Measurements from ENCODE around the gene SLFN5.

DNA sequence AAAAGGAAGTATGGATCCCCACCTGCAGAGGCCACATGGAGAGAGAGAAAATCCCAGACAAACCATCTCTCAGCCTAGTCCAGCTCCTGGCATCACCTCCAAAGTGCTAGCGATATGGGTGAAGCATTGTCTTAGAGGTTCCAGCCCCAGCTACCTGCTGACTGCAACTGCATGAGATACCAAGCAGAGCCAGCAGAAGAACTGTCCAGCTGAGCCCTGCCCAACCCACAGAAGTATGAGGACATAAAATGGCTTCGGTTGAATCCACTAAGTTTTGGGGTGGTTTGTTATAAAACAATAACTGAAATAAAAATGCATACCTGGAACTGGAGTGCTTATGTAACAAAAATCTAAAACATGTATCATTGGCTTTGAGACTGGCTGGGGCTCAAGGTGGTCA, 20.4 kb upstream of the SLFN5 start:
- TF ChIP-seq, protein P1, sequence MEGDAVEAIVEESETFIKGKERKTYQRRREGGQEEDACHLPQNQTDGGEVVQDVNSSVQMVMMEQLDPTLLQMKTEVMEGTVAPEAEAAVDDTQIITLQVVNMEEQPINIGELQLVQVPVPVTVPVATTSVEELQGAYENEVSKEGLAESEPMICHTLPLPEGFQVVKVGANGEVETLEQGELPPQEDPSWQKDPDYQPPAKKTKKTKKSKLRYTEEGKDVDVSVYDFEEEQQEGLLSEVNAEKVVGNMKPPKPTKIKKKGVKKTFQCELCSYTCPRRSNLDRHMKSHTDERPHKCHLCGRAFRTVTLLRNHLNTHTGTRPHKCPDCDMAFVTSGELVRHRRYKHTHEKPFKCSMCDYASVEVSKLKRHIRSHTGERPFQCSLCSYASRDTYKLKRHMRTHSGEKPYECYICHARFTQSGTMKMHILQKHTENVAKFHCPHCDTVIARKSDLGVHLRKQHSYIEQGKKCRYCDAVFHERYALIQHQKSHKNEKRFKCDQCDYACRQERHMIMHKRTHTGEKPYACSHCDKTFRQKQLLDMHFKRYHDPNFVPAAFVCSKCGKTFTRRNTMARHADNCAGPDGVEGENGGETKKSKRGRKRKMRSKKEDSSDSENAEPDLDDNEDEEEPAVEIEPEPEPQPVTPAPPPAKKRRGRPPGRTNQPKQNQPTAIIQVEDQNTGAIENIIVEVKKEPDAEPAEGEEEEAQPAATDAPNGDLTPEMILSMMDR (conservative IDR thresholded peaks at IDR 0.05), result no peak
- TF ChIP-seq EZH2 (IDR thresholded peaks at IDR 0.05; ENCODE audit: low read depth), result no peak
